GM21723 (cell line): ENCODE results near the gene SH3BGRL3.
A peak's percentile ranks its signal among the peaks of the same experiment; 100 is the strongest.
"Not testable (repeated sequence)": the region's sequence is repeated elsewhere in the genome, so short reads cannot be mapped to it uniquely, and the experiment has no call there.

Experiments used
- ATAC-seq: cut with Tn5 transposase; IDR thresholded peaks from one replicate; pipeline ENCODE4 v1.9.1; 2021; ENCODE audit warnings: mild to moderate bottlenecking, moderate library complexity; ENCODE audit not compliant: unreplicated experiment

The SH3BGRL3 gene

DNA sequence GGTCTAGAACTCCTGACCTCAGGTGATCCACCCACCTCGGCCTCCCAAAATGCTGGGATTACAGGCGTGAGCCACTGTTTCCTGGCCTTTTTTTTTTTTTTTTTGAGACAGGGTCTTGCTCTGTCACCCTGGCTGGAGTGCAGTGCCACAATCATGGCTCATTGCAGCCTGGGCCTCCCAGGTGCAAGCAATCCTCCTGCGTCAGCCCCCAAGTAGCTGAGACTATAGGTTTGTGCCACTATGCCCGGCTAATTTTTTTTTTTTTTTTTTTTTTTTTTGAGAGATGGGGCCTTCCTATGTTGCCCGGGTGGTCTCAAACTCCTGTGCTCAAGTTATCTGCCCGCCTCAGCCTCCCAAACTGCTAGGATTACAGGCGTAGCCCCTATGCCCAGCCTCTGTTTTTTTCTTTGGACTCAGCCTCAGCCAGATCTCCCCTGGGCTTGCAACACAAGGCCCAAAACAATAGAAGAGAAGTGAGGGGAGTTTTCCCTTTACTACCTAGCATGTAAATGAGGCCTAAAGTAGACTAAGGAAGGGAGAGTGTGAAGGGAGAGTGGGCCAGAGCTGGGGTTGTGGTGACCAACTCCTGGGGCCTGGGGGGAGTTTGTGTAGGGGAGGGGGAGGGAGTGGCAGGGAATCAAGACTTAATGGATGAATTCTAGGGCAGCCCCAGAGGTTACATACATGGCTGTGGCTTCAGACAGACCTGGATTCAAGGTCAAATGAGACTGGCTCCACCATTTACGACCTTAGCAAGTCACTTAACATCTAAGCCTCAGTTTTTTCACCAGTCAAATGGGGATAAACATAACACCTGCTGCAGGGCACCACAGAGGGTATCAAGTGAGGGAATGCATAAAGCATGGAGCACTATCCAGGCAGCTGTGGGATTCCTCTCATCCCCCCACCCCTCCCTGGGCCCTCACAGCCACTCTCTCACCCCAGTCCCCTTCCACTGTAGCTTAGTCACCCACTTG lies 36.3 kb downstream of the SH3BGRL3 start:
- ATAC-seq: no peak

DNA sequence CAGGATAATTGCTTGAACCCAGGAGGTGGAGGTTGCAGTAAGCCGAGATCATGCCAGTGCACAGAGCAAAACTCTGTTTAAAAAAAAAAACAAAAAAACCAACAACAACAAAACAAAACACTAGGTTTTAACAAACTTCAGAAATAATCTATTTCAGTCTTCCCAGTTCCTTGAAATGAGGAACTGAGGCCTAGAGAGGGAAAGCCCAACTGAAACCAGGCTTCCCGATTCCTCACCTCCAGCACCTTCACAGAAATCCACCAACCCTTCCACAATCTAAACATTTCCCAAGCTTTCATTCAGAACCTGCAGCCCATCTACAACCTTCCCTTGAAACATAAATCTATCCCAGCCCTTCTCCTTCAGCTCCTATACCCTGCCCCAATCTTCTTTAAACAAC lies 37.3 kb downstream of the SH3BGRL3 start:
- ATAC-seq: no peak

DNA sequence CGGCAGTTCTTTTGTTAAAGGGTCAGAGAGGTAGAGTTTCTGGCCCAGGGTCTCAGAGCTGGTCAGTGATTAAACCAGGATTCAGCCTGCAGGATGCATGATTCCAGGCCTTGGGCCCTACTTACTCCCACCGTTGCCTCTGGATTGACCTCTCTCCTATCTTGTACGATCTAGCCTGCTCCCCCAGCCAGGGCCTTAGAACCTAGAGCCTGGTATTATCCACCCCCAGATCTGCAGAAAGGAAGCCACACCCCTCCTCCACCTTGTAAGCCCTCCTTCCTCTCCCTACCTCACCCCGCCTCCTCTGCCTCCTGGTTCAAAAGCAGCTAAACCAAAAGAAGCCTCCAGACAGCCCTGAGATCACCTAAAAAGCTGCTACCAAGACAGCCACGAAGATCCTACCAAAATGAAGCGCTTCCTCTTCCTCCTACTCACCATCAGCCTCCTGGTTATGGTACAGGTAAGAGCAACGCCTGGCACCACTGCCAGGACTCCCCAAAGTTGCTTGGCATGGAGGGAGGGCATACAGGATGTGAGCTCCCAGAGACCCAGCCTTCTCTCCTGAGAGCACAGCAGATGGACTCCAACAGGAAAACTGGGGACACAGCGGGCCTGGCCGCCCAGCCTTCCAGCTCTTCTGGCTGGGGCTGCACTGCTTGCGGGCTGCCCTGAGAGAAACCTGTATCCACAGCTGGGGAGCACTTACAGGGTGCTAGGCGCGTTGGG lies 37.9 kb downstream of the SH3BGRL3 start, which contains the start of gene CD52:
TSS of gene CD52 (plus strand) at position 347 of the 726 bp plus-strand sequence. CDS start at position 407, 60 bp downstream.
- peak; percentile 49 for ATAC-seq

DNA sequence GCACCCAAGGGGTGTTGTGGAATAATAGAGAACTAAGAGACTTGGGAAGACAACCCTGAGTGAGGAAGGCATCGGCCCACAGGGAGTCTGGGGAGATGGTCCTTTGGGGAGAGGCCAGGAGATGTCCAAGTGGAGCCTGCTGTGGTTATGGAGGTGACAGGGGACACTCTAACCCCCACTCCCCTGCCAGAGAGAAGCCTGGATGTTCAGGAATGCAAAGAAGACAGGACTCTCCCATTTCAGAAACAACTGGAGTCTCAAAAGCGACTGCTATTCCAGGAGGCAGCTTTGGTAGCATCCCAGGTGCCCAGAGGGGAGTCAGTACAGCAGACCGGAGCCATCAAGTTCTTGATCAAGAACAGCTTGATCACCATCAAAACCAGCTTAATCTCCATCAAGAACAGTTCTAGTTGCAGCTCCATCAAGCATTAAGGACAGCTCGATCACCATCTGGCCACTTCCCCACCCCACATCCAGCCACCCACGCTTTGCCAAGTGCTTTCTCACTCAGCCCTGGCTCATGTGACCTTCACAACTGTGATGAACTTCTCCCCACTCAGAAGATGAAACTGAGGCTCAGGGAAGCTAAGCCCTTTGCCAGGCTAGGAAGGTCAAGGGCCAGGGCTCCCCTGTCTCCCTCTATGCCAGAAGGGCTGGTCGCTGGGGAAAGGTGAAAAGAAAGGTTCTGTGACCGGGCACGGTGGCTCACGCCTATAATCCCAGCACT lies 38.6 kb downstream of the SH3BGRL3 start:
- no peak for ATAC-seq

DNA sequence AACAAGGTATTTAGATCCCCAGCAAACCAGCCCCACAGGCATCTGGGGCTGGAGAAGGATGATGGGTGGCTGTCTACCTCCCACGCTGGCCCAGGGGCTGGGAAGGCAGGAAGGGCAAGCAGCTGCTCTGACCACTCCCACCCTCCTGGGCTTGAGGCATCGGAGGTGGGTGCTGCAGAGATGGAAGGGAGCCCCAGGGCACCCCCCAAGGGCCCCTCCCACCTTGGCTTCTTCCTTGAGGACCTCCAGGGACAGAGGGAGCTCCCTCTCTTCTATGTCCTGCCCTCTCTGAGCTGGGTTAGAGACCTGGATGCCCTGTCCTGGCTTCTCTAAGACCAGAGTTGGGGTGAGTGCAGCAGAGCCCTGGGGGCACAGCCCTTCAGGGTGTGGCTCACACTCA lies 41.0 kb downstream of the SH3BGRL3 start:
- no peak for ATAC-seq

DNA sequence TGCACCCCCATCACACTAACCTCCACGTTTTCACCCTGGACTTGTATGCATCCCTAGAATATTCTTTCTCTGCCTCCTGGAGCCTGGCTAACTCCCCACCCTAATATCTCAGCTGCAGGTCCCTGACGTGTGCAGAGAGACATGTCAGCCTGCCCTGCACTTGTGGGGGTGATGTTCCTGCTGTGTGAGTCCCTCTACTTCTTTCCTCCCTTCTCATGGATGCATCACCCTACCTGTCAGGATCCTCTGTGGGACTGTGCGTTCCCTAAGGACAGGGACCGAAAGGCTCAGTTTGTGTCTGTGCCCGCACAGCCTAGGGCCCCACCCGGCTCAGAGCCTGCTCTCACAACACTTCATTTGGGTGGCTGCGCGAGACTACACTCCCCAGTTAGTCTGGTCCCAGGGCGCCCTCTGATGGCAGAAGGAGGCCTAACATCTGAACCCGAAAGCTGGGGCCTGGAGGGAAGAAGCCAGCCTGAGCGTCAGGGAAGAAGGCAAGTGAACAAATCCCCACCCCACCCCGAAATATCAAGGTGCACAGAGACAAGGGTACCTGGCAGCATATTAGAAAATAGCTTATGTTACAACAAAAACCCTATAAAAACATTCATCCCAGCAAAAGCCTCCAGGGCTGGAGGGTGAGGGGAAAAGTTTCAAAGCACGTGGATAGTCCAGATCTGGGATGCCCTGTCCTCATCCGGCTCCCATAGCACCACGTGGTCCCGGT lies 41.6 kb downstream of the SH3BGRL3 start:
- ATAC-seq: peak; percentile 39

DNA sequence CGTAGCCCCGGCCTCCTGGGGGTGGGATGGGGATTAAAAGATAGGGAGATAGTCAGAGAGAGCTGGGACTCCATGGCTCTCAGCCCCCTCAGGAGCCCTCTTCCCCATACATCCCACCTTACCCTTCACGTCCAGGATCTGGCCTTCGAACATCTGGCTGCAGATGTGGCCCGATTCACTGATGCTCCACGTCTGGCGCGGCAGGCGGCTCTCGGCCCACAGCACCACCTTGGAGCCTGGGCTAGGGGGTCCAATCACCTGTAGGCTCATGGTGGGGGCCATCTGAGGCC lies 42.1 kb downstream of the SH3BGRL3 start:
- ATAC-seq: no peak

DNA sequence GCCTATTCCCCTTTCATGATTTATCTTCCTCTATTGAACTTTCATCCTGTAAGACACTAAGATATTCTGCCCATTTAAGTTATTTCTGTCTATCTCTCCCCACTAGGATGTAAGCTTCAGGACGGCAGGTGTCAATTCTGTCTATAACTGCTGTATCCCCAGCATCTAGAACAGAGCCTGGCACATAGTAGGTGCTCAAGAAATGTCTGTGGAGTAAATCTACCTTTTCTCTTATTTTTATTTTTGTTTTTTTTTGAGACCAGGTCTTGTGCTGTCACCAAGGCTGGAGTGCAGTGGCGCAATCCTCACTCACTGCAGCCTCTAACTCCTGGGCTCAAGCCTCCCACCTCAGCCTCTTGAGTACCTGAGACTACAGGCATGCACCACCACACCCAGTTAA lies 43.5 kb downstream of the SH3BGRL3 start:
- ATAC-seq: no peak

DNA sequence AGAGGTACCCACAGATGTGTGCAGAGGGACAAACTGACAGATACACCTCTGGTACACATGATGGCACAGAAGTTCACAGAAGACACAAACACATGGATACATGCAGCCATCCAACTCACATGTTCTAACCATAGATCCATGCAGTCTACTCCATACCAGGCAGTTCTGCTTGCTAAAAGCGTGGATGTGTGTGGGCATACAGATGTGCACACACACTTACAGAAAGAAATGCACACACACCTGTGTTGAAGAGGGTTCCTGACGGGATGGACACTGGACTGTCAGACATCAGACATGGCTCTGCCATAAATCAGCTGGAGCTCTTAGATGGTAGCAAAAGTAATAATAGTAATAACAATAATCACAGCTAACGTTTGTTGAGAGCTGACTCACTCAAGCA lies 44.7 kb downstream of the SH3BGRL3 start:
- no peak for ATAC-seq

DNA sequence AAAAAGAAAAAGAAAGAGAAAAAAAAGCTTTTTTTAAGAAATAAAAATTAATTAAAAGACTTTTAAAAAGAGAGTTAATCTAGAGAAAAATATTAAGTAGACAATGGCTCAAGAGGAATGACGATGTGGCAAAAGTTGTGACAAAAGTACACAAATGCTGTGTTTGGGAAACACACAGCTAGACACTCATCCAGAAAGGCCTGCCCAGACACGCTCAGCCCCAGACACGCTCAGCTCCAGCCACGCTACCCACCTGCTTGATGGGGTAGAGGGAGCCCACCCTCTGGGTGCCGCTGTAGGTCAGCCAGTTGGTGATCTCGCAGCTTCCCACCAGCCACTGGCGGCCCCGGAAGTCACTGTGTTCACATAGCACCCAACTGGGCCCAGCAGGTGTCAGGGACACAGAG lies 48.1 kb downstream of the SH3BGRL3 start:
- ATAC-seq: no peak

DNA sequence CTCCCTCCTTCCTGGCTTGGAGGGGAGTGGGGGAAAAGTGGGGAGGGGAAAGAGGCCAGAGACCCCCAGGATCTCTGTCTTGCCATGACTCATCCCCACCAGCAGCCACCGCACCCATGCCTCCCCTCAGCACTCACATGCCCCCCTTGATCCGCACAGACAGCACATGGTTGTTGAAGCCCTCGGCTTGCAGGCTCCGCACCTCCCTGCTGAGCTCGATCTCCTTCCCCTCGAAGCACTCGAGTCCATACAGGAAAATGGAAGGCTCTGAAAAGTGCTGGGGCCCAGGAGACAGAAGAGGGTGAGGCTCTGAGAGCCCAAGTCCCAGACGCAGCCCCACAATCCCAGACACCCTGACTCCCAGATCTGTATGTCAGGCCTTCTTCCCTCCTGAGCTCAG lies 48.7 kb downstream of the SH3BGRL3 start:
- ATAC-seq: no peak

DNA sequence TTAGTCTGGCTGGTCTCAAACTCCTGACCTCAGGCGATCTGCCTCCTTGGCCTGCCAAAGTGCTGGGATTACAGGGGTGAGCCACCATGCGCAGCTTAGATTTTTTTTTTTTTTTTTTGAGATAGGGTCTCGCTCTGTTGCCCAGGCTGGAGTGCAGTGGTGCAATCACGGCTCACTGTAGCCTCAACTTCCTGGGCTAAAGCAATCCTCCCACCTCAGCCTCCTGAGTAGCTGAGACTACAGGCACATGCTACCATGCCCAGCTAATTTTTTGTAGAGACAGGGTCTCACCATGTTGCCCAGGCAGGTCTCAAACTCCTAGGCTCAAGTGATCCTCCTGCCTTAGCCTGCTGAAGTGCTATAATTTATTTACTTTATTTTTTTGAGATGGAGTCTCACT lies 49.5 kb downstream of the SH3BGRL3 start:
- ATAC-seq: not testable (repeated sequence)

DNA sequence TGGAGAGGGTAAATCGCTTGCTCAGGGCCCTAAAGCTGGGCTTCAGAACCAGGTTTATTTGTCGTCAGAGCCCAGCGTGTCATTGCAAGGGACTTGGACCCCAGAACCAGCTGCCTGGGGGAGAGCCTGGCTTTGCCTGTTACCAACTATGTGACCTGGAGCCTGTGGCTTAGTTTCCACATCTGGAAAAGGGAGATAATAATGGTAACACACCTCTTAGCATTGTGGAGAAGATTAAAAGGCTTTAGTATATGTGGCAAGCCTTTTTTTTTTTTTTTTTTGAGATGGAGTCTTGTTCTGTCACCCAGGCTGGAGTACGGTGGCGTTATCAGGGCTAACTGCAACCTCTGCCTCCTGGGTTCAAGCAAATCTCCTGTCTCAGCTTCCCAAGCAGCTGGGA lies 50.4 kb downstream of the SH3BGRL3 start:
- no peak for ATAC-seq
